Fibroblast of lung (primary cell): ENCODE measurements around the gene NOL4L. TPM values are rescaled to one million over a fixed set of nuclear protein-coding genes. Genes with fewer than 3 reads are reported as not detected.
"Not testable (repeated sequence)": the region's sequence is repeated elsewhere in the genome, so short reads cannot be mapped to it uniquely, and the experiment has no call there.

ENCODE experiments used
- DNase-seq, 2 donors: peaks; one replicate each; pipeline versions ENCODE4 v3.0.0 to v3.0.0-alpha.2; 2010; ENCODE audit warnings: low read depth in 2 of 2
- H2AFZ ChIP-seq: 2 replicates; pipeline ENCODE4 v1.5.1; 2012; ENCODE audit warnings: low read length, control low read depth, inconsistent platforms
- H3K27ac ChIP-seq: 2 replicates; pipeline ENCODE4 v1.5.1; 2011; ENCODE audit warnings: low read length, control low read depth; ENCODE audit not compliant: insufficient read depth
- H3K27me3 ChIP-seq: 2 replicates; pipeline ENCODE4 v1.5.1; 2011; ENCODE audit warnings: mild to moderate bottlenecking, low read length; ENCODE audit not compliant: control insufficient read depth, insufficient read depth
- H3K36me3 ChIP-seq: 2 replicates; pipeline ENCODE4 v1.5.1; 2011; ENCODE audit warnings: low read length; ENCODE audit not compliant: control insufficient read depth, insufficient read depth
- H3K4me1 ChIP-seq: 2 replicates; pipeline ENCODE4 v1.5.1; 2011; ENCODE audit warnings: low read length; ENCODE audit not compliant: control insufficient read depth, insufficient read depth; ENCODE audit errors: extremely low read depth
- H3K4me2 ChIP-seq: 2 replicates; pipeline ENCODE4 v1.5.1; 2011; ENCODE audit warnings: low read length, control low read depth; ENCODE audit not compliant: insufficient read depth; ENCODE audit errors: extremely low read depth
- H3K4me3 ChIP-seq, 4 experiments: fragments of 200-600 bp in 1 of 4; sonication (generic) in 1 of 4; replicated peaks in 1 of 4; 2 replicates each; pipeline ENCODE4 v1.5.1; 2011 to 2016; ENCODE audit warnings: low read length in 4 of 4, low read depth in 3 of 4, mild to moderate bottlenecking in 3 of 4, control low read depth in 2 of 4, inconsistent platforms in 1 of 4, mixed read lengths in 1 of 4; ENCODE audit not compliant: insufficient read depth in 1 of 4; ENCODE audit errors: control extremely low read depth in 1 of 4
- H3K79me2 ChIP-seq: 2 replicates; pipeline ENCODE4 v1.5.1; 2012; ENCODE audit warnings: mild to moderate bottlenecking, low read length, inconsistent platforms; ENCODE audit not compliant: control insufficient read depth, insufficient read depth
- H3K9ac ChIP-seq: 2 replicates; pipeline ENCODE4 v1.5.1; 2011; ENCODE audit warnings: mild to moderate bottlenecking, low read length, control low read depth; ENCODE audit not compliant: insufficient read depth
- H3K9me3 ChIP-seq: 2 replicates; pipeline ENCODE4 v1.5.1; 2012; ENCODE audit warnings: low read depth, low read length; ENCODE audit not compliant: control insufficient read depth, insufficient read depth
- H4K20me1 ChIP-seq: 2 replicates; pipeline ENCODE4 v1.5.1; 2011; ENCODE audit warnings: low read length; ENCODE audit not compliant: control insufficient read depth, insufficient read depth; ENCODE audit errors: extremely low read depth
- EZH2 ChIP-seq: IDR thresholded peaks from 2 replicates; pipeline ENCODE4 v1.5.1; 2012; ENCODE audit warnings: low read length, control low read depth, mild to moderate bottlenecking; ENCODE audit errors: missing control alignments
- polyA plus RNA-seq, 2 donors: library from polyadenylated mRNA; depleted of rRNA in 1 of 2; stranded (reverse) in 1 of 2; unstranded in 1 of 2; fragments of >200 nt; gene quantifications; 2 replicates each; pipeline ENCODE4 v1.2.1, GENCODE V29; 2011 to 2012; ENCODE audit warnings: missing spikeins in 1 of 2
- total RNA-seq: library from RNA; depleted of rRNA; stranded (reverse); fragments of >200 nt; gene quantifications from 2 replicates; pipeline ENCODE4 v1.2.1, GENCODE V29; 2014
- TF ChIP-seq, protein P1 (sequence below), 2 donors: IDR thresholded peaks in 1 of 2; conservative IDR thresholded peaks in 1 of 2; 1 replicate in 1 of 2; 2 replicates in 1 of 2; pipeline ENCODE4 v1.5.1; 2011 to 2012; ENCODE audit warnings: low read length in 2 of 2, control low read depth in 1 of 2, inconsistent platforms in 1 of 2, low read depth in 1 of 2, mild to moderate bottlenecking in 1 of 2

The NOL4L gene
- total and polyA plus RNA-seq, 2 donors (not counting 1 experiment from before 2014, with no cell fraction given), result 3.2 to 4.0 TPM

DNA sequence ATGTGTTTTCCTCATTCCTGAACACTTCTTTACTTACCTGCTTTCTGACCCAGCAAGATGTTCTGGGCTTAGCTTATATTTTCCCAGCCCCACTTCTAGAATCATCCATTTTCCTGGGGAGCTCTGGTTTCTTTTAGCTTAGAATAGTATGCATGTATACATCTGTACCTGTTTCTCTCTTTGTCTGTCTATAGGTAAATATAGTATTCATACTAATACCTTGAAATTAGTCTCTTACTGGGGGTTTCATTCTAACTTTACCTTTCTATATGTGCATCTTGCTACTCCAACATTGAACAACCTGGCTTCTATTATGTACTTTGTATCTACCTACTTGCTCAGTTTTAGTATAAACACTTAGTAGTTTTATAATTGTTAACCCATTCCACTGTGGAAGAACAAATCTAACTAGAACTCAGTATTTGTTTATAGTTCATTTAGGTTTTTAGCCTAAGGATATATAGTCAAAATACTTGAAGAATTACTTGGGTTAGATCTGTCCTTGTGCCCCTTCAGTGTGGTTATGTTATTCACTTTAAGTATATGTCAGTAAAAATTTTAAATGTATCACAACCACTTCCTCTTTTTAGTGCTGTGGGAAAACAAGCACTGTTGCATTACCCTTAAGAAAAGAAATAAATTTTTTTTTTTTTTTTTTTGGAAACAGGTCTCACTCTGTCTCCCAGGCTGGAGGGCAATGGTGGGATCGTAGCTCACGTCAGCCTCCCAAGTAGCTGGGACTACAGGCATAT lies 173.0 kb downstream of the NOL4L start:
- Histone ChIP-seq H3K27ac (no peak overlapping the region), H4K20me1 (no peaks in the 10 kb centered on the region), H3K4me1 (peaks cover 2% of the 10 kb centered on the region)

DNA sequence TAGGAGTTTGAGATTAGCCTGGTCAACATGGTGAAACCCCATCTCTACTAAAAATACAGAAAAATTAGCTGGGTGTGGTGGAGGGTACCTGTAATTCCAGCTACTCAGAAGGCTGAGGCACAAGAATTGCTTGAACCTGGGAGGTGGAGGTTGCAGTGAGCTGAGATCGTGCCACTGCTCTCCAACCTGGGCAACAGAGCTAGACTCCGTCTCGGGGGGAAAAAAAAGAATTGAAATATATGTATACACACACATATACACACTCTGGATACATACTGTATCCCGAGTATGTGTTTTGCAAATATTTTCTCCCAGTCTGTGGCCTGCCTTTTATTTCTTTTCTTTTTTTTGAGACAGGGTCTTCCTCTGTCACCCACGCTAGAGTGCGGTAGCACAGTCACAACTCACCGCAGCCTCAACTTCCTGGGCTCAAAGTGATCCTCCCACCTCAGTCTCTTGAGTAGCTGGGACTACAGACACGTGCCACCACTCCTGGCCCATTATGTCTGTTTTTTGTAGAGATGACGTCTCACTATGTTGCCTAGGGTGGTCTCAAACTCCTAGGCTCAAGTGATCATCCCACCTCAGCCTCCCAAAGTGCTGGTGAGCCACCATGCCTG lies 177.9 kb downstream of the NOL4L start:
- peaks cover 36% of the 10 kb centered on the region for H3K79me2 ChIP-seq
- H3K27ac ChIP-seq, H3K4me1 ChIP-seq, H3K36me3 ChIP-seq, H3K9ac ChIP-seq, H2AFZ ChIP-seq, H3K27me3 ChIP-seq, H3K9me3 ChIP-seq, H4K20me1 ChIP-seq, H3K4me2 ChIP-seq, H3K4me3 ChIP-seq, DNase-seq: not testable (repeated sequence)

More for the DNA sequence above, 173.0 kb downstream of the NOL4L start:
- Histone ChIP-seq H3K4me2 (no peak overlapping the region), H3K9me3 (no peaks in the 10 kb centered on the region), H2AFZ (no peak overlapping the region), H3K27me3 (no peaks in the 10 kb centered on the region), H3K4me3 (no peak overlapping the region), H3K9ac (no peak overlapping the region), H3K36me3 (no peaks in the 10 kb centered on the region), H3K79me2 (peaks cover 52% of the 10 kb centered on the region)
- no peak for TF ChIP-seq EZH2
- TF ChIP-seq, protein P1, sequence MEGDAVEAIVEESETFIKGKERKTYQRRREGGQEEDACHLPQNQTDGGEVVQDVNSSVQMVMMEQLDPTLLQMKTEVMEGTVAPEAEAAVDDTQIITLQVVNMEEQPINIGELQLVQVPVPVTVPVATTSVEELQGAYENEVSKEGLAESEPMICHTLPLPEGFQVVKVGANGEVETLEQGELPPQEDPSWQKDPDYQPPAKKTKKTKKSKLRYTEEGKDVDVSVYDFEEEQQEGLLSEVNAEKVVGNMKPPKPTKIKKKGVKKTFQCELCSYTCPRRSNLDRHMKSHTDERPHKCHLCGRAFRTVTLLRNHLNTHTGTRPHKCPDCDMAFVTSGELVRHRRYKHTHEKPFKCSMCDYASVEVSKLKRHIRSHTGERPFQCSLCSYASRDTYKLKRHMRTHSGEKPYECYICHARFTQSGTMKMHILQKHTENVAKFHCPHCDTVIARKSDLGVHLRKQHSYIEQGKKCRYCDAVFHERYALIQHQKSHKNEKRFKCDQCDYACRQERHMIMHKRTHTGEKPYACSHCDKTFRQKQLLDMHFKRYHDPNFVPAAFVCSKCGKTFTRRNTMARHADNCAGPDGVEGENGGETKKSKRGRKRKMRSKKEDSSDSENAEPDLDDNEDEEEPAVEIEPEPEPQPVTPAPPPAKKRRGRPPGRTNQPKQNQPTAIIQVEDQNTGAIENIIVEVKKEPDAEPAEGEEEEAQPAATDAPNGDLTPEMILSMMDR (conservative IDR thresholded peaks at IDR 0.05 in 1 of 2, IDR thresholded peaks at IDR 0.05 in 1 of 2; ENCODE audit: low read depth in 1 of 2, low read length in 2 of 2), result no peak
- DNase-seq, result no peak

DNA sequence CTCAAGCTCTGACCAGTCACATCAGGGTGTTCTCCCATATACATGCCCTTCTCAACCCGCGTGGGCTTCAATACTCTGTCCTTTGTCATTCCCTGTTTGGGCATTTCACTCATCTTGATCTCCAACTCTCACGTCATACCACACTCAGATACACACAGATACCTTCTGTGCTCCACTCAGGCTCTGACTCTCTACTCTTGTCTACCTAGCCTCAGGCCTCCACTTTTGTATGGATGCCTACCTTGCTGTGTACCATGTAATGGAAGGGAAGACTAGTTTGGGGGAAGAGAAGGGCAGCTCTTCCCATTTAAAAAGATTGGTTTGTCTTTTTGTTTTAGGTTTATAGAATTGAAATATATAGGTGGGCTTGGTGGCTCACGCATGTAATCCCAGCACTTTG lies 178.4 kb downstream of the NOL4L start:
- Histone ChIP-seq H3K4me1 (no peaks in the 10 kb centered on the region), H3K36me3 (no peaks in the 10 kb centered on the region), H3K79me2 (peaks cover 34% of the 10 kb centered on the region), H2AFZ (no peak overlapping the region), H4K20me1 (no peaks in the 10 kb centered on the region), H3K4me2 (no peak overlapping the region), H3K9ac (no peak overlapping the region), H3K4me3 (no peak overlapping the region), H3K27me3 (no peaks in the 10 kb centered on the region), H3K27ac (no peak overlapping the region), H3K9me3 (no peaks in the 10 kb centered on the region)
- DNase-seq, result no peak
- TF ChIP-seq, protein P1 (conservative IDR thresholded peaks at IDR 0.05 in 1 of 2, IDR thresholded peaks at IDR 0.05 in 1 of 2; ENCODE audit: low read depth in 1 of 2, low read length in 2 of 2), result no peak
- no peak for TF ChIP-seq EZH2
